Mesothelial cell of epicardium (in vitro differentiated cells): ENCODE results near the gene MARS1. TPM values are rescaled to one million over a fixed set of nuclear protein-coding genes. Genes with fewer than 3 reads are reported as not detected.
A peak's percentile ranks its signal among the peaks of the same experiment; 100 is the strongest.

Experiments
- DNase-seq, 2 experiments: peaks; one replicate each; pipeline ENCODE4 v3.0.0; 2021; ENCODE audit warnings: low spot score in 2 of 2; ENCODE audit not compliant: unreplicated experiment in 2 of 2
- H3K27ac Mint-ChIP-seq: 2 replicates; pipeline ENCODE4 v1.8.0; 2021; ENCODE audit warnings: mixed read lengths
- H3K27me3 Mint-ChIP-seq: 2 replicates; pipeline ENCODE4 v1.8.0; 2021; ENCODE audit warnings: low read depth, mixed read lengths
- H3K36me3 Mint-ChIP-seq: 2 replicates; pipeline ENCODE4 v1.8.0; 2021; ENCODE audit warnings: mixed read lengths
- H3K4me1 Mint-ChIP-seq: 2 replicates; pipeline ENCODE4 v1.8.0; 2021; ENCODE audit warnings: mixed read lengths
- H3K4me3 Mint-ChIP-seq: 2 replicates; pipeline ENCODE4 v1.8.0; 2021; ENCODE audit warnings: mild to moderate bottlenecking, moderate library complexity, mixed read lengths
- H3K9me3 Mint-ChIP-seq: 2 replicates; pipeline ENCODE4 v1.8.0; 2021; ENCODE audit warnings: mixed read lengths
- CTCF ChIP-seq: fragments of 200-600 bp; sonication (generic); IDR thresholded peaks from one replicate; pipeline ENCODE4 v1.5.0; 2021; ENCODE audit warnings: antibody characterized with exemption; ENCODE audit not compliant: unreplicated experiment
- total RNA-seq: library from RNA; stranded (reverse); gene quantifications from 3 replicates; pipeline ENCODE4 v1.2.1, GENCODE V29; 2021

Gene MARS1
- total RNA-seq, 1 donor from 2014 or later = 177 TPM

GRCh38 chr12:57462251-57462911 is 25.5 kb upstream of the MARS1 start:
- Mint-ChIP-seq H3K27ac (peak overlapping the region; percentile 92), H3K4me1 (peaks cover 27% of the 10 kb centered on the region), H3K27me3 (peaks cover 61% of the 10 kb centered on the region), H3K9me3 (no peaks in the 10 kb centered on the region), H3K36me3 (no peaks in the 10 kb centered on the region), H3K4me3 (peak overlapping the region; percentile 81)
- DNase-seq = peak; percentile 74 to 93
- peak; percentile 78 for TF ChIP-seq CTCF

GRCh38 chr12:57462912-57463253 is 25.0 kb upstream of the MARS1 start:
- no peaks in the 10 kb centered on the region for H3K36me3 Mint-ChIP-seq
- peaks cover 66% of the 10 kb centered on the region for H3K27me3 Mint-ChIP-seq
- H3K4me1 Mint-ChIP-seq = peaks cover 27% of the 10 kb centered on the region
- DNase-seq = no peak
- H3K27ac Mint-ChIP-seq = no peak overlapping the region
- H3K4me3 Mint-ChIP-seq = peak overlapping the region; percentile 69
- no peaks in the 10 kb centered on the region for H3K9me3 Mint-ChIP-seq
- peak; percentile 42 for TF ChIP-seq CTCF

GRCh38 chr12:57464569-57464968 is 23.3 kb upstream of the MARS1 start:
- no peak for TF ChIP-seq CTCF
- peaks cover 20% of the 10 kb centered on the region for H3K4me1 Mint-ChIP-seq
- H3K27me3 Mint-ChIP-seq = peaks cover 83% of the 10 kb centered on the region
- no peaks in the 10 kb centered on the region for H3K36me3 Mint-ChIP-seq
- H3K9me3 Mint-ChIP-seq = no peaks in the 10 kb centered on the region
- no peak for DNase-seq
- H3K27ac Mint-ChIP-seq = no peak overlapping the region
- no peak overlapping the region for H3K4me3 Mint-ChIP-seq

- Mint-ChIP-seq H3K4me1 (peaks cover 17% of the 10 kb centered on the region), H3K36me3 (no peaks in the 10 kb centered on the region), H3K9me3 (no peaks in the 10 kb centered on the region), H3K27ac (no peak overlapping the region), H3K4me3 (no peak overlapping the region), H3K27me3 (peaks cover 86% of the 10 kb centered on the region)
- no peak for TF ChIP-seq CTCF
- DNase-seq = no peak
These were observed 22.7 kb upstream of the MARS1 start for GRCh38 chr12:57465030-57465746.

GRCh38 chr12:57465747-57466505 is 21.9 kb upstream of the MARS1 start:
- H3K4me1 Mint-ChIP-seq = peaks cover 12% of the 10 kb centered on the region
- no peaks in the 10 kb centered on the region for H3K9me3 Mint-ChIP-seq
- H3K27me3 Mint-ChIP-seq = peaks cover 87% of the 10 kb centered on the region
- no peak for DNase-seq
- no peaks in the 10 kb centered on the region for H3K36me3 Mint-ChIP-seq
- TF ChIP-seq CTCF = no peak
- H3K4me3 Mint-ChIP-seq = no peak overlapping the region
- no peak overlapping the region for H3K27ac Mint-ChIP-seq
